Vagina (tissue), 2 donors: ENCODE results near the gene LDLRAD3.

Experiments used
- POLR2A ChIP-seq, 2 donors: fragments of 450-650 bp; IDR thresholded peaks; one replicate each; pipeline ENCODE4 v1.6.1; 2017; ENCODE audit warnings: antibody characterized with exemption in 2 of 2, mild to moderate bottlenecking in 2 of 2, moderate library complexity in 2 of 2
- POLR2AphosphoS5 ChIP-seq, 2 donors: sonication (generic); formaldehyde crosslinking; IDR thresholded peaks; one replicate each; pipeline ENCODE4 v1.9.0; 2017; ENCODE audit warnings: antibody characterized with exemption in 2 of 2, mild to moderate bottlenecking in 2 of 2, low read depth in 1 of 2; ENCODE audit not compliant: insufficient read depth in 1 of 2
- TF ChIP-seq, protein P1 (sequence below), 3 experiments: fragments of 450-650 bp in 2 of 3; fragments of 200-600 bp in 1 of 3; sonication (generic) in 1 of 3; IDR thresholded peaks; one replicate each; pipeline ENCODE4 v1.5.1; 2017 to 2019; ENCODE audit warnings: antibody characterized with exemption in 3 of 3, mild to moderate bottlenecking in 2 of 3, moderate library complexity in 2 of 3

DNA sequence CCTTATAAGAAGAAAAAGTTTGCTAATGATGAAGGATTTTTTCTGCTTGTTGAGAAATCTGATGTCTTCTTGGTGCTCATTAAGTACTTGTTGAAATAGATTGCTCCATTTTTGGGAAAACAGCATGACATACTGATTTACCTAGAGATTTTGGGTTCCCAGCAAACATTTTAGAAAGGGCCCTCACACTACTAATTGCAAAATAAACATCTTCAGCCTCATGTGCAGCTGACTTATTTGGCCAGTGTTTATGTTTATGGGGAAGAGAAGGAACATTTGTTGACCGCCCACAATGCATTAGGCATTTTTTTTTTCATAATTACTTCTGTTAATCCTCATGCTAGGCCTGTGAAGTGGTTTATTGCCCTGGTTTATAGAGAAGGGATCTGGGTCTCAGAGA lies 40.1 kb downstream of the LDLRAD3 start:
- TF ChIP-seq, protein P1, sequence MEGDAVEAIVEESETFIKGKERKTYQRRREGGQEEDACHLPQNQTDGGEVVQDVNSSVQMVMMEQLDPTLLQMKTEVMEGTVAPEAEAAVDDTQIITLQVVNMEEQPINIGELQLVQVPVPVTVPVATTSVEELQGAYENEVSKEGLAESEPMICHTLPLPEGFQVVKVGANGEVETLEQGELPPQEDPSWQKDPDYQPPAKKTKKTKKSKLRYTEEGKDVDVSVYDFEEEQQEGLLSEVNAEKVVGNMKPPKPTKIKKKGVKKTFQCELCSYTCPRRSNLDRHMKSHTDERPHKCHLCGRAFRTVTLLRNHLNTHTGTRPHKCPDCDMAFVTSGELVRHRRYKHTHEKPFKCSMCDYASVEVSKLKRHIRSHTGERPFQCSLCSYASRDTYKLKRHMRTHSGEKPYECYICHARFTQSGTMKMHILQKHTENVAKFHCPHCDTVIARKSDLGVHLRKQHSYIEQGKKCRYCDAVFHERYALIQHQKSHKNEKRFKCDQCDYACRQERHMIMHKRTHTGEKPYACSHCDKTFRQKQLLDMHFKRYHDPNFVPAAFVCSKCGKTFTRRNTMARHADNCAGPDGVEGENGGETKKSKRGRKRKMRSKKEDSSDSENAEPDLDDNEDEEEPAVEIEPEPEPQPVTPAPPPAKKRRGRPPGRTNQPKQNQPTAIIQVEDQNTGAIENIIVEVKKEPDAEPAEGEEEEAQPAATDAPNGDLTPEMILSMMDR (IDR thresholded peaks at IDR 0.05): no peak
- TF ChIP-seq POLR2AphosphoS5 (IDR thresholded peaks at IDR 0.05; ENCODE audit: insufficient read depth in 1 of 2, low read depth in 1 of 2) (peak in 1 of 2 donors; percentile 33), POLR2A (IDR thresholded peaks at IDR 0.05) (no peak)
